H9 (cell line): ENCODE measurements around the gene REEP1. TPM values are rescaled to one million over a fixed set of nuclear protein-coding genes. Genes with fewer than 3 reads are reported as not detected.
A peak's percentile ranks its signal among the peaks of the same experiment; 100 is the strongest.

Experiments
- DNase-seq: peaks from one replicate; pipeline ENCODE4 v3.0.0-alpha.2; 2017
- H2AFZ ChIP-seq: one replicate; pipeline ENCODE4 v1.6.1; 2013; ENCODE audit warnings: mild to moderate bottlenecking, low read length, control low read depth, moderate library complexity
- H2AK5ac ChIP-seq: 2 replicates; pipeline ENCODE4 v1.6.1; 2013; ENCODE audit warnings: low read length, control low read depth, mixed read lengths; ENCODE audit not compliant: insufficient read length
- H2BK120ac ChIP-seq: one replicate; pipeline ENCODE4 v1.6.1; 2013; ENCODE audit warnings: low read depth, mild to moderate bottlenecking, low read length, control low read depth, inconsistent platforms; ENCODE audit not compliant: poor library complexity, severe bottlenecking
- H2BK12ac ChIP-seq: 2 replicates; pipeline ENCODE4 v1.6.1; 2013; ENCODE audit warnings: low read length, control low read depth, mixed read lengths, low read depth; ENCODE audit not compliant: insufficient read length
- H2BK15ac ChIP-seq: 2 replicates; pipeline ENCODE4 v1.6.1; 2013; ENCODE audit warnings: low read depth, low read length, control low read depth
- H2BK20ac ChIP-seq: one replicate; pipeline ENCODE4 v1.6.1; 2013; ENCODE audit warnings: low read depth, mild to moderate bottlenecking, low read length, control low read depth, inconsistent platforms; ENCODE audit not compliant: poor library complexity, severe bottlenecking
- H2BK5ac ChIP-seq: 2 replicates; pipeline ENCODE4 v1.6.1; 2013; ENCODE audit warnings: low read length, control low read depth, mixed read lengths; ENCODE audit not compliant: insufficient read length
- H3K14ac ChIP-seq: 2 replicates; pipeline ENCODE4 v1.6.1; 2013; ENCODE audit warnings: low read length, control low read depth; ENCODE audit not compliant: insufficient read depth
- H3K18ac ChIP-seq: 2 replicates; pipeline ENCODE4 v1.6.1; 2013; ENCODE audit warnings: low read depth, mild to moderate bottlenecking, mixed read lengths, low read length, control low read depth; ENCODE audit not compliant: insufficient read length
- H3K23ac ChIP-seq: 2 replicates; pipeline ENCODE4 v1.6.1; 2013; ENCODE audit warnings: low read length, control low read depth, mixed read lengths, low read depth; ENCODE audit not compliant: insufficient read length
- H3K23me2 ChIP-seq: 2 replicates; pipeline ENCODE4 v1.6.1; 2013; ENCODE audit warnings: low read depth, mild to moderate bottlenecking, mixed read lengths, low read length, control low read depth; ENCODE audit not compliant: insufficient read length, poor library complexity, severe bottlenecking
- H3K27ac ChIP-seq: 2 replicates; pipeline ENCODE4 v1.5.1; 2013; ENCODE audit warnings: low read length, control low read depth, mixed read lengths, low read depth; ENCODE audit not compliant: insufficient read length
- H3K27me3 ChIP-seq: 2 replicates; pipeline ENCODE4 v1.6.1; 2013; ENCODE audit warnings: low read length, control low read depth, inconsistent platforms; ENCODE audit not compliant: insufficient read depth
- H3K4ac ChIP-seq: 2 replicates; pipeline ENCODE4 v1.6.1; 2013; ENCODE audit warnings: low read depth, mild to moderate bottlenecking, control low read depth, inconsistent platforms, low read length, moderate library complexity
- H3K4me1 ChIP-seq: 2 replicates; pipeline ENCODE4 v1.6.1; 2013; ENCODE audit warnings: low read length, control low read depth, inconsistent platforms; ENCODE audit not compliant: insufficient read depth
- H3K4me2 ChIP-seq: 2 replicates; pipeline ENCODE4 v1.6.1; 2013; ENCODE audit warnings: low read length, control low read depth, mixed read lengths; ENCODE audit not compliant: insufficient read length, insufficient read depth
- H3K56ac ChIP-seq: 2 replicates; pipeline ENCODE4 v1.6.1; 2013; ENCODE audit warnings: low read depth, mild to moderate bottlenecking, mixed read lengths, low read length, control low read depth; ENCODE audit not compliant: insufficient read length
- H3K79me1 ChIP-seq: 2 replicates; pipeline ENCODE4 v1.6.1; 2013; ENCODE audit warnings: low read depth, mild to moderate bottlenecking, moderate library complexity, low read length, control low read depth, inconsistent platforms; ENCODE audit not compliant: insufficient read depth, poor library complexity, severe bottlenecking
- H3K79me2 ChIP-seq: 2 replicates; pipeline ENCODE4 v1.6.1; 2013; ENCODE audit warnings: low read length, control low read depth, inconsistent platforms; ENCODE audit not compliant: insufficient read depth
- H3K9ac ChIP-seq: 2 replicates; pipeline ENCODE4 v1.6.1; 2013; ENCODE audit warnings: low read length, control low read depth, mixed read lengths; ENCODE audit not compliant: insufficient read length; ENCODE audit errors: extremely low read depth
- H3K9me3 ChIP-seq: one replicate; pipeline ENCODE4 v1.6.1; 2013; ENCODE audit warnings: low read depth, low read length, inconsistent platforms; ENCODE audit not compliant: control insufficient read depth
- H3T11ph ChIP-seq: one replicate; pipeline ENCODE4 v1.6.1; 2013; ENCODE audit warnings: mild to moderate bottlenecking, low read length, control low read depth, inconsistent platforms
- H4K20me1 ChIP-seq: one replicate; pipeline ENCODE4 v1.6.1; 2013; ENCODE audit not compliant: control insufficient read depth, insufficient read length, insufficient read depth
- H4K5ac ChIP-seq: 2 replicates; pipeline ENCODE4 v1.6.1; 2013; ENCODE audit warnings: low read depth, mild to moderate bottlenecking, mixed read lengths, low read length, control low read depth; ENCODE audit not compliant: insufficient read length
- H4K8ac ChIP-seq: replicated peaks from 2 replicates; pipeline ENCODE4 v1.6.1; 2013; ENCODE audit warnings: low read length, control low read depth, mixed read lengths, low read depth; ENCODE audit not compliant: insufficient read length
- H4K91ac ChIP-seq: 2 replicates; pipeline ENCODE4 v1.6.1; 2013; ENCODE audit warnings: low read depth, mild to moderate bottlenecking, moderate library complexity, mixed read lengths, low read length, control low read depth; ENCODE audit not compliant: insufficient read length
- H3K27ac Mint-ChIP-seq, 3 experiments: 2 replicates in 2 of 3; 3 replicates in 1 of 3; pipeline ENCODE4 v1.8.0; 2020 to 2021; ENCODE audit warnings: mixed read lengths in 3 of 3, mild to moderate bottlenecking in 1 of 3, moderate library complexity in 1 of 3
- H3K27me3 Mint-ChIP-seq: 2 replicates; pipeline ENCODE4 v1.8.0; 2021; ENCODE audit warnings: low read depth, mild to moderate bottlenecking, moderate library complexity, mixed read lengths
- H3K36me3 Mint-ChIP-seq, 3 experiments: 2 replicates in 2 of 3; 3 replicates in 1 of 3; pipeline ENCODE4 v1.8.0; 2020 to 2021; ENCODE audit warnings: low read depth in 3 of 3, mixed read lengths in 3 of 3; ENCODE audit not compliant: insufficient read depth in 1 of 3
- H3K4me1 Mint-ChIP-seq, 2 experiments: 2 replicates each; pipeline ENCODE4 v1.8.0; 2020; ENCODE audit warnings: mixed read lengths in 2 of 2
- H3K4me3 Mint-ChIP-seq, 2 experiments: 2 replicates in 1 of 2; 3 replicates in 1 of 2; pipeline ENCODE4 v1.8.0; 2020 to 2021; ENCODE audit warnings: mild to moderate bottlenecking in 2 of 2, mixed read lengths in 2 of 2, moderate library complexity in 1 of 2
- H3K9me3 Mint-ChIP-seq, 2 experiments: 2 replicates in 1 of 2; 3 replicates in 1 of 2; pipeline ENCODE4 v1.8.0; 2020; ENCODE audit warnings: mild to moderate bottlenecking in 2 of 2, mixed read lengths in 2 of 2, moderate library complexity in 1 of 2
- CTCF ChIP-seq: fragments of 200-600 bp; sonication (generic); conservative IDR thresholded peaks from 3 replicates; pipeline ENCODE4 v1.8.0; 2021; ENCODE audit warnings: antibody characterized with exemption, mild to moderate bottlenecking
- WGBS: extraction: QIAGEN DNeasy Blood & Tissue Kit; methylation state at CpG from one replicate; pipeline ENCODE4 v1.1.7; 2013; ENCODE audit warnings: missing lambda C conversion rate, low lambda C conversion rate, mixed read lengths; ENCODE audit not compliant: insufficient read length; ENCODE audit errors: extremely low coverage; 5-methylcytosine and 5-hydroxymethylcytosine counted together
- total RNA-seq: library from RNA; stranded (reverse); gene quantifications from 2 replicates; pipeline ENCODE4 v1.2.1, GENCODE V29; 2021

The REEP1 gene
- total RNA-seq, 1 experiment from 2014 or later: 1.3 TPM

- peak overlapping the region; percentile 99 to 100 for H3K4me3 Mint-ChIP-seq
- Histone ChIP-seq H3K4me2 (peak overlapping the region; percentile 72), H4K20me1 (no peaks in the 10 kb centered on the region), H2BK5ac (peak overlapping the region; percentile 14), H3K27me3 (no peaks in the 10 kb centered on the region), H2BK20ac (no peak overlapping the region), H2AFZ (no peak overlapping the region), H2BK12ac (no peak overlapping the region), H2AK5ac (no peak overlapping the region), H2BK120ac (no peak overlapping the region), H3K9ac (peak overlapping the region; percentile 89), H3K9me3 (no peaks in the 10 kb centered on the region), H3K18ac (no peak overlapping the region), H4K5ac (no peak overlapping the region), H3K23me2 (peaks cover 5% of the 10 kb centered on the region), H3K79me1 (no peaks in the 10 kb centered on the region), H3K4ac (no peak overlapping the region), H4K91ac (no peak overlapping the region), H3K79me2 (peaks cover 3% of the 10 kb centered on the region; the same call in 1 of the 2 replicates), H3K4me1 (peaks cover 2% of the 10 kb centered on the region; the same call in 1 of the 2 replicates), H4K8ac (no peak overlapping the region), H3T11ph (no peak overlapping the region), H3K23ac (no peak overlapping the region), H3K56ac (no peak overlapping the region), H3K27ac (no peak overlapping the region), H3K14ac (no peak overlapping the region; the same call in 1 of the 2 replicates), H2BK15ac (no peak overlapping the region)
- H3K27me3 Mint-ChIP-seq: no peaks in the 10 kb centered on the region
- H3K27ac Mint-ChIP-seq: peak overlapping the region; percentile 56 to 99 (median 91); a peak in 4 of 7 replicates
- H3K36me3 Mint-ChIP-seq: peaks cover 0 to 2% (median 0%) of the 10 kb centered on the region in 3 experiments; a peak in 2 of 7 replicates
- no peak for TF ChIP-seq CTCF
- no peak for DNase-seq
- no CpG with 5 or more reads among the region's 8 CpGs for WGBS
- H3K4me1 Mint-ChIP-seq: peaks cover 25 to 36% of the 10 kb centered on the region in 2 experiments
- no peaks in the 10 kb centered on the region for H3K9me3 Mint-ChIP-seq
These were observed 137.6 kb downstream of the REEP1 start for GRCh38 chr2:86199834-86200177.
